Measurements from ENCODE around the gene NAPEPLD.

NAPEPLD gene

DNA sequence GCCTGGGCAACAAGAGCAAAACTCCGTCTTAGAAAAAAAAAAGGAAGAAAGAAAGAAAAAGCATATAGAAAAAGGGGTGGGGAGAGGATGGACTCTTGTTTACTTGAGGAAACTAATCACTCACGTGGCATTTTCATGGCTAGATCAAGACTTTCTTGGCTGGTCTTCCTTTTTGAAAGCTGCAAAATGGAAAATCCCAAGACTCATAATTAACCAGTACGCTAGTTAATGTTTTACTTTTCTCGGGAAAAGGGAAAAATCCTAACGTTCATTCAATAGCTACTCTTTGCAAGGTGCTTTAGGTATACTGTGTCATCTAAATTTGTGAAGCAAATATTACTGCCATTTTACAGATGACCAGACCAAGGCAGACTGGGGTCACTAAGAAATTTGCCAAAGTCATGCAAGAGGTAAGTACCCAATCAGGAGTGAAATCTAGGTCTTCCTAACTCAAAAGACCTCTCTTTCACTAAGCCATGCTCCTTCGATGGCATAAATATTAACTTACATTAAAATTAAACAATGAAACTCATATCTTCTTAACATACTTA lies 24.4 kb downstream of the NAPEPLD start:
- Histone ChIP-seq H3K4me3 (ENCODE audit: low read depth in 1 of 2, low read length in 1 of 2) (no peak overlapping the region), H3K36me3 (peaks cover 19% of the 10 kb centered on the region), H3K4me1 (ENCODE audit: control insufficient read depth in 1 of 2, insufficient read depth in 1 of 2, low read depth in 1 of 2, low read length in 1 of 2) (no peaks in the 10 kb centered on the region), H3K27me3 (no peaks in the 10 kb centered on the region), H3K27ac (no peak overlapping the region), H3K9me3 (no peaks in the 10 kb centered on the region)
- TF ChIP-seq CTCF (IDR thresholded peaks at IDR 0.05): no peak

GRCh38 chr7:103123529-103123928 lies 25.4 kb downstream of the NAPEPLD start:
- H3K27me3 ChIP-seq: no peaks in the 10 kb centered on the region
- no peaks in the 10 kb centered on the region for H3K9me3 ChIP-seq
- no peak for TF ChIP-seq CTCF (IDR thresholded peaks at IDR 0.05)
- H3K27ac ChIP-seq: no peak overlapping the region
- H3K4me1 ChIP-seq (ENCODE audit: control insufficient read depth in 1 of 2, insufficient read depth in 1 of 2, low read depth in 1 of 2, low read length in 1 of 2): no peaks in the 10 kb centered on the region
- H3K4me3 ChIP-seq (ENCODE audit: low read depth in 1 of 2, low read length in 1 of 2): no peak overlapping the region
- peaks cover 20% of the 10 kb centered on the region for H3K36me3 ChIP-seq

- Histone ChIP-seq H3K9me3 (no peaks in the 10 kb centered on the region), H3K36me3 (peaks cover 11% of the 10 kb centered on the region), H3K27ac (no peak overlapping the region), H3K4me1 (ENCODE audit: control insufficient read depth in 1 of 2, insufficient read depth in 1 of 2, low read depth in 1 of 2, low read length in 1 of 2) (no peaks in the 10 kb centered on the region), H3K27me3 (no peaks in the 10 kb centered on the region), H3K4me3 (ENCODE audit: low read depth in 1 of 2, low read length in 1 of 2) (no peak overlapping the region)
- TF ChIP-seq CTCF (IDR thresholded peaks at IDR 0.05): no peak
Observed at GRCh38 chr7:103121641-103122040, 27.3 kb downstream of the NAPEPLD start.

DNA sequence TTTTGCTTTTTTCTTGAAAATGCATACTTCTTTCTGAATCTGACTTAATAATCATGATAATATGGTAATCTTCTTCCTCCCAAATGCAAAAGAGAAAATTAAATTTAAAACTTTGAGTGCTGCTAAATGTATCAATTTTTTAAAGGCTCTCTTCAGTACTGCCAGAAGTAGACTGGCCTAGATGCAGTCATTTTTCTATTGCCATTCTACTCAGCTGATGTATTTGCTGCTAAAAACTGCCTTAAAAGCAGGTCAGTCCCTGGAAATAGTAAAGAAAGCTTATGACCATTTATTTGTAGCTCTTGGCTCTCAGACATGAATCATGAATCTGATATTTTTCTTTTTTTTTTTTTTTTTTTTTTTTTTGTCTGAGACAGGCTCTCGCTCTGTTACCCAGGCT lies 28.5 kb downstream of the NAPEPLD start:
- Histone ChIP-seq H3K36me3 (peaks cover 11% of the 10 kb centered on the region), H3K27ac (no peak overlapping the region), H3K9me3 (no peaks in the 10 kb centered on the region), H3K4me3 (ENCODE audit: low read depth in 1 of 2, low read length in 1 of 2) (no peak overlapping the region), H3K27me3 (no peaks in the 10 kb centered on the region), H3K4me1 (ENCODE audit: control insufficient read depth in 1 of 2, insufficient read depth in 1 of 2, low read depth in 1 of 2, low read length in 1 of 2) (no peaks in the 10 kb centered on the region)
- no peak for TF ChIP-seq CTCF (IDR thresholded peaks at IDR 0.05)

DNA sequence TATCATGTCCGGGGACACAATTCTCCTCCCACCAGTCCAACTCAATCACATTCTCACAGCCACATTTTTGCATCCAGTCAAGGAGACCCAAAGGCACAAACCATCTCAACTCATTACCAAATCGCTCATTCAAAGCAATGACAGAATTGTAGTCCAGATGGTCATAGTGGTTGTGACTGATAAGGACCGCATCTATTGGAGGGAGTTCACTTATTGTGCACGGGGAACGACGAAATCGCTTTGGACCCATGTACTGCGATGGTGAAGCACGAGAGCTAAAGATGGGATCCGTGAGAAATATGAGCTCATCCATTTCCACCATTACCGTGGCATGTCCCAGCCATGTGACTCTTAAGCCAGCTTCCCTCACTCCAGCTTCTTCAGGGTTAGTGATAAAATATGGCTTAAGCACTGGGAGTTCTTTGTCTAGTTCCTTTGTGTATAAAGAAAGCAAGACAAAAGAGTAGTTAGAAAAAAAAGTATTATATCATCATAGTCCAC lies 29.1 kb downstream of the NAPEPLD start:
- H3K27me3 ChIP-seq: no peaks in the 10 kb centered on the region
- H3K36me3 ChIP-seq: peaks cover 11% of the 10 kb centered on the region
- no peak overlapping the region for H3K27ac ChIP-seq
- no peak for TF ChIP-seq CTCF (IDR thresholded peaks at IDR 0.05)
- no peaks in the 10 kb centered on the region for H3K9me3 ChIP-seq
- H3K4me1 ChIP-seq (ENCODE audit: control insufficient read depth in 1 of 2, insufficient read depth in 1 of 2, low read depth in 1 of 2, low read length in 1 of 2): no peaks in the 10 kb centered on the region
- H3K4me3 ChIP-seq (ENCODE audit: low read depth in 1 of 2, low read length in 1 of 2): no peak overlapping the region
